Femur (tissue), 1 donor: Measurements from ENCODE around the gene CD209.

Experiments used
- DNase-seq: peaks from one replicate; pipeline ENCODE4 v3.0.0-alpha.2; 2017

The CD209 gene

GRCh38 chr19:7703332-7703731 is 44.0 kb downstream of the CD209 start:
- no peak for DNase-seq

- DNase-seq = no peak
Observed at GRCh38 chr19:7701654-7702457, 45.5 kb downstream of the CD209 start, which contains the start of gene FCER2. TSS of gene FCER2 (minus strand) at chr19:7702131. CDS start at chr19:7699760, 2,371 bp downstream.

DNA sequence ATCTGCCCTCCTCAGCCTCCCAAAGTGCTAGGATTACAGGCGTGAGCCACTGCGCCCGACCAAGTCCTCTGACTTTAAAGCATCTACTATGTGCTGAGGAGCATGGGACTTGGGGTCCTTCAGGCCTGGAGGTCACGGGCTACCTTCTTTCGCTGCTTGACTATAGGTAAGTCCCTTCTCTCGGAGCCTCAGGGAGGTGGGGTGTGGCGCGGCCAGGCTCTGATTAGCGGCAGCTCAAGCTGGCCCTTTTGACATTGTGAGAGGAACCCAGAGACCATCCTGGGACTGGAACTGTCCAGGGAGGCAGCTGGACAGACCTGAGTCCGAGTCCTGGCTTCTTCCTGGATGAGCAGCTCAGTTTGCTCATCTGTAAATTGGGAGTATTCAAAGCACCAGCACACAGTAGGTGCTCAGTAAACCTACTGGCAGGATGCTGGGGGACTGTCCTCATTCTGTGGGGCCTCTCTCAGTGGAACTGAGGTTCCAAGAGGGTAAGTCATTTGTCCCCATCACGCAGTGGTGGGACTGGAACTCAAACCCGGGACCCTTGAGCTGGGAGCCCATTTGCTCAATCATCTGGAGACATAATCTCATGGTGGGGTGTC is 46.2 kb downstream of the CD209 start:
- DNase-seq = no peak

GRCh38 chr19:7699417-7700401 is 47.6 kb downstream of the CD209 start:
- no peak for DNase-seq

GRCh38 chr19:7699003-7699402 is 48.3 kb downstream of the CD209 start:
- no peak for DNase-seq

DNA sequence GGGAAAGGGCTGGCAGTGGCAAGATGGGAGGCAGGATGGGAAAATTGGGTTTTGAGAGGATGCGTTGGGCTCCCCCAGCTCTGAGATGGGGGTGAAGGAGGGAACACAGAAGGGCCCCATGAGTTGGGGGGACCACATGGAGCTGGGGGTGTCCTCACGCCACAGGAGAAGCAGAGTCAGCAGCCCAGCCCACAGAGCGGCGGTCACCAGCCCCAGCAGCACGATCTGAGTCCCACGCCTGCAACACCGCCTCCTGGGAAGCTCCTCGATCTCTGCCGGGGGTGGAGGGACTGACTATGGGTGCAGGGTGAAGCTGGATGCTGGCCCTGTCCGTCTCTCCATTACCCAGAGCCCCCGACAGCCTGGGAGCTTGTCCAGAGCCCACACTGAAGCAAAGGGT is 48.8 kb downstream of the CD209 start:
- no peak for DNase-seq

- DNase-seq = no peak
Observed at GRCh38 chr19:7697721-7698287, 49.5 kb downstream of the CD209 start.

DNA sequence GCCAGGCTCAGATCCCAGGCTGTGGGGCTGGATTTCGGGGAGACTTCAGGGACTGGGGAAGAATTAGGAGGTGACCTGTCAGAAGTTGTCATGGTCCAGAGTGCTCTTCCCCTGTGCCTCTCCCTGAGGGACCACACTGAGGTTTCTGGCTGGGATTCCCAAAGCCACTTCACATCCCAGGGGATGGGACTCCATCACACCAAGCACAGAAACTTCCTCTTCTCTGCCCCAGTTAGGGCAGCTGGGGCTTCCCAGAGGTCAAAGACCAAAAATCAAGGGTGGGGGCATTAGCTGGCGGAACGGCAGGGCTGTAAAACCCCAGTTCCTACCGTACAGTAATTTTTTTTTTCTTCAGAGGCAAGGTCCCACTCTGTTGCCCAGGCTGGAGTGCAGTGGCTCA is 52.8 kb downstream of the CD209 start:
- DNase-seq = no peak

GRCh38 chr19:7692417-7693088 is 54.8 kb downstream of the CD209 start:
- DNase-seq = no peak

DNA sequence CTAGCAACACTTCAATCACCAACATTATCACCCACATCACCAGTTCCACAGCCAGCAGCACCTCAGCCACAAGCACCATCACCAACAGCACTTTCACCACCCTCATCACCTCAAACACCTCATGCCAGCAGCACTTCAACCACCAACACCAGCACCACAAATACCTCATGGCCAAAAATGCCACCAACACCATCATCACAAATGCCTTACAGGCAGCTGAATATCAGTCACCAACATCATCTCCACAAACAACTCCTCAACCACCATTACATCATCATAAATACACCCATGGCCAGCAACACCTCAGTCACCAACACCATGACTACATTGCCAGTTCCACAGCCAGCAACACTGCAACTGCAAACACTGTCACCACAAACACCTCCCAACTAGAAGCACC is 55.8 kb downstream of the CD209 start:
- DNase-seq = no peak

DNA sequence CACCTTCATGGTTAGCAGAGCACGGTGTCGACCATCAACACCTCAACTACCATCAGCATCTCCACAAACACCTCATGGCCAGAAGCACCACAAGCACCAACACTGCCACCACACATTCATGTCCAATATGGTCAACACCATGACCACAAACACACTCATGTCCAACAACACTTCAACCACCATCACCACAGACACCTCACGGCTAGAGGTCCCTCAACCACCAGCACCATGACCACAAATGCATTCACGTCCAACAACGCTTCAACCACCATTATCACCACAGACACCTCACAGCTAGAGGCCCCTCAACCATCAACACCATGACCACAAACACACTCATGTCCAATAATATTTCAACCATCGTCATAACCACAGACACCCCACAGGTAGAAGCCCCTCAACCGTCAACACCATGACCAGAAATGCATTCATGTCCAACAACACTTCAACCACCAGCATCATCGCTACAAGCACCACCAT is 56.5 kb downstream of the CD209 start:
- DNase-seq = no peak
